Endothelial cell of umbilical vein (primary cell): ENCODE data around the gene FAM118B. TPM values are rescaled to one million over a fixed set of nuclear protein-coding genes. Genes with fewer than 3 reads are reported as not detected.

Experiments used
- BruUV-seq: library from RNA; stranded (reverse); fragments of 400-500 nt; replicated peaks from 2 replicates; lab custom pipeline; 2021; lab: Mats Ljungman, UMichigan
- CTCF ChIA-PET: fragments of 300-600, 350-600 bp; sonication (Branson Sonifier 250); formaldehyde crosslinking; loops from one replicate; lab custom pipeline; 2021; ENCODE audit warnings: antibody characterized with exemption, inconsistent platforms; lab: Charles Lee
- POLR2A ChIA-PET: fragments of 300-600, 350-600 bp; sonication (Branson Sonifier 250); formaldehyde crosslinking; loops from one replicate; lab custom pipeline; 2021; ENCODE audit warnings: antibody characterized with exemption, inconsistent platforms; lab: Charles Lee
- DNase-seq: peaks from one replicate; pipeline ENCODE4 v3.0.0-alpha.2; 2011; ENCODE audit warnings: low read depth, low spot score
- FAIRE-seq: peaks from 2 replicates; lab custom pipeline; 2011; peaks lifted over from hg19 to GRCh38; lab: Jason Lieb, UNC
- H2AFZ ChIP-seq: 2 replicates; pipeline ENCODE4 v1.6.0; 2012; ENCODE audit warnings: low read depth, low read length, control low read depth, inconsistent platforms
- H3K27ac ChIP-seq: 2 replicates; pipeline ENCODE4 v1.5.1; 2011; ENCODE audit warnings: low read depth, mild to moderate bottlenecking, control low read depth, low read length, moderate library complexity; ENCODE audit not compliant: insufficient read depth
- H3K27me3 ChIP-seq, 2 experiments: 2 replicates each; pipeline versions ENCODE4 v1.6.0 to v1.6.1; 2011; ENCODE audit warnings: low read length in 2 of 2, mixed read lengths in 1 of 2; ENCODE audit not compliant: control insufficient read depth in 2 of 2, insufficient read depth in 2 of 2
- H3K36me3 ChIP-seq, 2 experiments: 2 replicates in 1 of 2; 3 replicates in 1 of 2; pipeline ENCODE4 v1.5.1; 2011; ENCODE audit warnings: low read length in 2 of 2, mild to moderate bottlenecking in 1 of 2, moderate library complexity in 1 of 2; ENCODE audit not compliant: control insufficient read depth in 2 of 2, insufficient read depth in 2 of 2; ENCODE audit errors: extremely low read depth in 1 of 2
- H3K4me1 ChIP-seq: 3 replicates; pipeline ENCODE4 v1.5.1; 2011; ENCODE audit warnings: mild to moderate bottlenecking, low read length; ENCODE audit not compliant: control insufficient read depth, insufficient read depth; ENCODE audit errors: extremely low read depth
- H3K4me2 ChIP-seq: 2 replicates; pipeline ENCODE4 v1.6.1; 2011; ENCODE audit warnings: low read length, control low read depth, mixed read lengths; ENCODE audit not compliant: insufficient read depth
- H3K4me3 ChIP-seq, 3 experiments: fragments of 200-600 bp in 1 of 3; sonication (generic), shearing (Covaris generic) in 1 of 3; replicated peaks in 1 of 3; 2 replicates each; pipeline ENCODE4 v1.5.1; 2011 to 2016; ENCODE audit warnings: control low read depth in 3 of 3, low read length in 3 of 3, mild to moderate bottlenecking in 2 of 3, inconsistent platforms in 1 of 3, low read depth in 1 of 3, moderate library complexity in 1 of 3; ENCODE audit not compliant: insufficient read depth in 1 of 3
- H3K79me2 ChIP-seq: 2 replicates; pipeline ENCODE4 v1.6.0; 2012; ENCODE audit warnings: low read length, inconsistent platforms; ENCODE audit not compliant: control insufficient read depth, insufficient read depth
- H3K9ac ChIP-seq: replicated peaks from 2 replicates; pipeline ENCODE3; 2011; ENCODE audit warnings: low read length, control low read depth; ENCODE audit not compliant: insufficient read depth; ENCODE audit errors: extremely low read depth
- H3K9me1 ChIP-seq: replicated peaks from 3 replicates; pipeline ENCODE4 v1.6.0; 2011; ENCODE audit warnings: mild to moderate bottlenecking, low read length; ENCODE audit not compliant: control insufficient read depth, insufficient read depth; ENCODE audit errors: extremely low read depth
- H3K9me3 ChIP-seq: replicated peaks from 2 replicates; pipeline ENCODE4 v1.5.1; 2012; ENCODE audit warnings: low read length, inconsistent platforms; ENCODE audit not compliant: control insufficient read depth, insufficient read depth
- H4K20me1 ChIP-seq: replicated peaks from 2 replicates; pipeline ENCODE3; 2011; ENCODE audit warnings: mild to moderate bottlenecking, low read length; ENCODE audit not compliant: control insufficient read depth, insufficient read depth; ENCODE audit errors: extremely low read depth
- EZH2 ChIP-seq: IDR thresholded peaks from 2 replicates; pipeline ENCODE4 v1.6.1; 2012; ENCODE audit warnings: borderline replicate concordance, low read depth, mild to moderate bottlenecking, moderate library complexity, low read length, inconsistent platforms; ENCODE audit not compliant: severe bottlenecking
- FOS ChIP-seq: IDR thresholded peaks from 2 replicates; pipeline ENCODE4 v1.6.1; 2011; ENCODE audit warnings: mild to moderate bottlenecking, low read length, moderate library complexity, borderline replicate concordance; ENCODE audit not compliant: insufficient read depth
- GATA2 ChIP-seq: IDR thresholded peaks from 2 replicates; pipeline ENCODE4 v1.7.0; 2011; ENCODE audit warnings: low read depth, mild to moderate bottlenecking, moderate library complexity, mixed read lengths, low read length; ENCODE audit not compliant: insufficient read length, insufficient read depth
- JUN ChIP-seq: IDR thresholded peaks from 2 replicates; pipeline ENCODE4 v1.6.1; 2011; ENCODE audit warnings: borderline replicate concordance, low read depth; ENCODE audit not compliant: insufficient read length, insufficient read depth
- MYC ChIP-seq: IDR thresholded peaks from one replicate; pipeline ENCODE4 v1.6.1; 2011; ENCODE audit warnings: mild to moderate bottlenecking, low read depth, low read length
- POLR2A ChIP-seq: IDR thresholded peaks from 2 replicates; pipeline ENCODE4 v1.6.1; 2012; ENCODE audit warnings: low read depth, mild to moderate bottlenecking, control low read depth, low read length
- POLR2AphosphoS5 ChIP-seq: IDR thresholded peaks from 2 replicates; pipeline ENCODE4 v1.6.1; 2012; ENCODE audit warnings: low read depth, mild to moderate bottlenecking, control low read depth, low read length, moderate library complexity; ENCODE audit not compliant: insufficient read depth
- dilution Hi-C: fragments of 300-500 bp; cut with MboI; formaldehyde crosslinking; loops from one replicate; pipeline ENCODE4 v1.15.0; 2019; ENCODE audit warnings: low sequenced_read_pairs; ENCODE audit not compliant: extremely low pct_ligation_motif_present
- intact Hi-C: fragments of 100-400 bp; cut with micrococcal nuclease; formaldehyde crosslinking; loops from one replicate; pipeline ENCODE4 v1.10.0; 2022
- polyA plus RNA-seq, 4 experiments: library from polyadenylated mRNA; depleted of rRNA in 3 of 4; stranded (reverse) in 3 of 4; unstranded in 1 of 4; fragments of >200 nt; gene quantifications; 2 replicates each; pipeline versions ENCODE4 v1.2.1 to v1.2.3, GENCODE V29; 2011 to 2012; ENCODE audit warnings: missing spikeins in 1 of 4
- total RNA-seq: library from RNA; stranded (reverse); gene quantifications from 2 replicates; pipeline ENCODE4 v1.2.3, GENCODE V29; 2021
- TF ChIP-seq, protein P1 (sequence below): IDR thresholded peaks from 2 replicates; pipeline ENCODE4 v1.6.1; 2011; ENCODE audit not compliant: insufficient read depth, insufficient read length
- TF ChIP-seq, protein P2 (sequence below), 2 donors: IDR thresholded peaks; 1 replicate in 1 of 2; 2 replicates in 1 of 2; pipeline ENCODE4 v1.5.1; 2011; ENCODE audit warnings: low read length in 2 of 2, mild to moderate bottlenecking in 2 of 2, moderate library complexity in 2 of 2, control low read depth in 1 of 2, inconsistent platforms in 1 of 2, low read depth in 1 of 2; ENCODE audit not compliant: insufficient read depth in 1 of 2; ENCODE audit errors: extremely low read depth in 1 of 2

Gene FAM118B
- total and polyA plus RNA-seq, 2 donors (not counting 3 experiments of a cell fraction or from before 2014, with no cell fraction given), result 26.6 to 35.8 TPM

DNA sequence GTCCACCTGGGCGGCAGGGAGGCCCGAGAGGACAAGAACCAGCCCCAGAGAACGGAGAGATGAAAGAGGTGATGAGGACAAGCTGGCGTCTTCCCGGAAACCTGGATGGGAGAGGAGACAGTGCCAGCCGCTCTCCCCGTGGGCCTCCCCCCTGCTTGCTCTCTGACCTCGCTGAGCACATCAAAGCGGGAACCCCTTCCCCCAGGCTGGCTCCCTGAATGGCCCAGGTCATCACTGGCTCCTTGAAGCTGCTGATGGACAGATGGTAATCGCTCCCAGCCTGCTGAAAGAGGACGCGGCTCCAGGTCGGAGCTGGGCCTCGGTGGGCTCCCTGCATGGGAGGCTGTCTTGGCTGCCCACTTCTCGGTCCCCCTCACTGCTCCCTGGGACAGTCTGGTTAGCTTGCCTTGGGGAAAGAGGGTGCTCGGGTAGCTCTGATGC, 18.5 kb upstream of the FAM118B start:
- TF ChIP-seq JUN (no peak), MYC (no peak), POLR2AphosphoS5 (no peak), EZH2 (no peak), GATA2 (no peak), POLR2A (no peak), FOS (no peak)
- TF ChIP-seq, protein P1, sequence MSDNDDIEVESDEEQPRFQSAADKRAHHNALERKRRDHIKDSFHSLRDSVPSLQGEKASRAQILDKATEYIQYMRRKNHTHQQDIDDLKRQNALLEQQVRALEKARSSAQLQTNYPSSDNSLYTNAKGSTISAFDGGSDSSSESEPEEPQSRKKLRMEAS, result no peak
- TF ChIP-seq, protein P2, sequence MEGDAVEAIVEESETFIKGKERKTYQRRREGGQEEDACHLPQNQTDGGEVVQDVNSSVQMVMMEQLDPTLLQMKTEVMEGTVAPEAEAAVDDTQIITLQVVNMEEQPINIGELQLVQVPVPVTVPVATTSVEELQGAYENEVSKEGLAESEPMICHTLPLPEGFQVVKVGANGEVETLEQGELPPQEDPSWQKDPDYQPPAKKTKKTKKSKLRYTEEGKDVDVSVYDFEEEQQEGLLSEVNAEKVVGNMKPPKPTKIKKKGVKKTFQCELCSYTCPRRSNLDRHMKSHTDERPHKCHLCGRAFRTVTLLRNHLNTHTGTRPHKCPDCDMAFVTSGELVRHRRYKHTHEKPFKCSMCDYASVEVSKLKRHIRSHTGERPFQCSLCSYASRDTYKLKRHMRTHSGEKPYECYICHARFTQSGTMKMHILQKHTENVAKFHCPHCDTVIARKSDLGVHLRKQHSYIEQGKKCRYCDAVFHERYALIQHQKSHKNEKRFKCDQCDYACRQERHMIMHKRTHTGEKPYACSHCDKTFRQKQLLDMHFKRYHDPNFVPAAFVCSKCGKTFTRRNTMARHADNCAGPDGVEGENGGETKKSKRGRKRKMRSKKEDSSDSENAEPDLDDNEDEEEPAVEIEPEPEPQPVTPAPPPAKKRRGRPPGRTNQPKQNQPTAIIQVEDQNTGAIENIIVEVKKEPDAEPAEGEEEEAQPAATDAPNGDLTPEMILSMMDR (IDR thresholded peaks at IDR 0.05; ENCODE audit: extremely low read depth in 1 of 2, insufficient read depth in 1 of 2, low read depth in 1 of 2, low read length in 2 of 2), result no peak
- Histone ChIP-seq H3K27me3 (no peaks in the 10 kb centered on the region), H3K36me3 (peaks cover 0 to 25% of the 10 kb centered on the region in 2 experiments), H3K27ac (no peak overlapping the region), H3K9me3 (no peaks in the 10 kb centered on the region), H3K9me1 (no peaks in the 10 kb centered on the region), H3K9ac (no peak overlapping the region), H3K79me2 (no peaks in the 10 kb centered on the region), H3K4me2 (no peak overlapping the region), H2AFZ (no peak overlapping the region), H4K20me1 (no peaks in the 10 kb centered on the region), H3K4me3 (no peak overlapping the region), H3K4me1 (no peaks in the 10 kb centered on the region)
- dilution Hi-C loops (no loop called here), intact Hi-C loops (no loop called here)
- POLR2A ChIA-PET, result no interaction called here
- CTCF ChIA-PET, result interaction anchor here (1.0 to 6.0 kb wide), 11 partner anchors 10 to 290 kb away, joined by 3 to 147 read pairs (median 5); partner anchors contain the start of genes PUS3 and VSIG10L2
- no peak for DNase-seq
- FAIRE-seq, result no peak
- BruUV-seq, result no TSS peak
